Left forelimb (tissue), 1 donor: Measurements from ENCODE around the gene HDAC9.

ENCODE experiments used
- DNase-seq: peaks from one replicate; pipeline ENCODE4 v3.0.0-alpha.2; 2018; ENCODE audit warnings: low spot score

The HDAC9 gene

DNA sequence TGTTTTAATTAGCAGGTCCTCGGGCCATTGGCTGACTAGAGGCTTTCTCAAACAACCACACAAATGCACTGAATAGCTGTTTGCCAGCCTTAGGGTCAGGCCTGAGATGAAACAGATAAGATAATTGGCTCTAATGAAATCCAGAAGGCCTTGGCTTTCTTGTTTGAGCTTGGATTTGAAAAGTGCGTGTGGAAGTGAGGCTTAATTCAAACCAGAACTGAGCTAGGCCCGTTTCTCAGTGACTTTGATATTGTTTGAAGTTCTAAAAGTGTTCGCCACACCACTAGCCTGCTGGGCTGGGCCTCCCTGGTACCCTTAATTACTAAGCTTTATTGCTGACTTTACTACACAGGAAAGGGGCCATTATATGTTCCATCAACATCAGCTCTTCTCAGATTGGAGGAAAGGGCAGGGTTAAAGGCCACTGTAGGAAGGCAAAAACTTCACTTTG lies 351.2 kb downstream of the HDAC9 start:
- DNase-seq, result no peak

DNA sequence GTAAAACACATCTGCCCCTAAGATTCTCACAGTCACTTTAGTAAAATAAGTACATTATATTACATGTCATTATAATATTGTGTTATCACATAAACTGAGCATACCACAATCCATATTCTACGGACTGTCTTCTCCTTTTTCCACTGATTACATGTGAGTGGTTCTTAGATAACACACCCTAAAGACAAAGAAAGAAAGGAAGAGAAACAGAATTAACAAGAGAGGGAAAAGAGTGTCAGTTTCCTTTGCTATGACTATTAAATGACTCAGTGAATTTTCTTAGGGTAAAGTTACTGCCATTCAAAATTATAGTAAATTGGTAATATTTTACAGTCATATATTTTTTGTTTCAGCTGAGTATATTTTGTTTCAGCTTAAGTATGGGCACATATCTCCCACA lies 353.6 kb downstream of the HDAC9 start:
- DNase-seq, result no peak

DNA sequence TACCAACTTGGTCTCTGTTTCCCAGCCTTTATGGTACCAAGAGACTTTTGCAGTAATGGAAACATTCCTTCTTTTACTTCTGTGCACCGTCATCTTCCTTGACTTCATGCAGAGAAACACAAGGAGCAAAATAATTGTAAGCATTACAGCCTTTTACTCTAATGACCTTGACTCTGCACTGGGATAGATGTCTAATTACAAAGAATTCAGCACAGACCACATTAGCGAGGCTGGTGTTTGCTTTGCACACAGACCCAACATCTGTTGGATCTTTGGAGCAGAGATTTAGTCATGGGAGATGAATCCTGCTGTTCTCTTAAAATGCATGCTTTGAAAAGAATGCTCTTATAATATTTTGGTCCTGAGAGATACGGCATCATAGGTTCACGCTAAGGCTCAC lies 360.2 kb downstream of the HDAC9 start:
- DNase-seq, result no peak

DNA sequence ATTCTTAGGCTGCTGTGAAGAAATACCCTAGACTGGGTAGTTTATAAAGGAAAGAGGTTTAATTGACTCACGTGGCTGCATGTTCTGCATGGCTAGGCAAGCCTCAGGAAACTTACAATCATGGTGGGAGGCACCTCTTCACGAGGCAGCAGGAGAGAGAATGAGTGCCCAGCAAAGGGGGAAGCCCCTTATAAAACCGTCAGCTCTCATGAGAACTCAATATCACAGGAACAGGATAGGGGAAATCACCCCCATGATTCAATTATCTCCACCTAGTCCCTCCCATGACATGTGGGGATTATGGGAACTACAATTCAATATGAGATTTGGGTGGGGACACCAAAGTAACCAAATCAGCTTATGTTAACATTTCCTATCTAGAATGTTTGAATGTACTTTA lies 362.7 kb downstream of the HDAC9 start:
- DNase-seq, result no peak

DNA sequence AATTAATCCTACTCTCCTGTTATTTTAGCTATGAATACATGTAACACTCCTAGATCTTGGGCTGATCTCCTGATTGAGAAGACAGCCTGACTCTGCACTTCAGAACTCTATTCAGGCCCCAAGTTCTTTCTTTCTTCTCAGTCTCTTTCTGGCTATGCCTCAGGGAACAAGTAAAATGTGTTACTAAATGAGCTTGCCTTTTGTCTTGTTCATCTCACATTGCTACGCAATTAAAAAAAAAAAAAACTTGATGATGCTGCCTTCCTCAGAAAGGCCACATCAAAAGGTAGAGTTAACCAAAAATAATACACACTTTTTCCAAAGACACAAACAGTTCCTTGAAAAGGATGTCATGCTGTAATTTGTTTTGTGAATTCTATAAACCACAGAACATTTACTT lies 363.8 kb downstream of the HDAC9 start:
- DNase-seq, result no peak

DNA sequence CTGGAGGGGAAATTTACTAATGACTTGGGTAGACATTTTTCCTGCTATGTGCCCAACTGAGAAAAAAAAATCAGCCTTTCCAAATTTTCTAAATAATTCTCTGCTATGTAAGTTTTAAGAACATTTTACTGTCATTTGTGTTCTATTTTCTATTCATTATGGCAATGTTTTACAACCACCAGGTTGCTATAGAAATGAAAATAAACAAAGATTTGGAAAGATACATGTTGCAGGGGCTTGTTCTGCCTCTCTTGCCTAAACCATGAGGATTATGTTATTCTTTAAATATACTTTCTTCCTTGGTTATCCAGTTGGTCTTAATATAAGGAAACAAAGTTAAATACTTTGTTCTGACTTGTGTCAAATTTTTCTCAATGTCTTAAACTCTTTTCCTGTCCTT lies 364.7 kb downstream of the HDAC9 start:
- DNase-seq, result no peak

- no peak for DNase-seq
Measured at GRCh38 chr7:18861514-18862118, 366.1 kb downstream of the HDAC9 start.

DNA sequence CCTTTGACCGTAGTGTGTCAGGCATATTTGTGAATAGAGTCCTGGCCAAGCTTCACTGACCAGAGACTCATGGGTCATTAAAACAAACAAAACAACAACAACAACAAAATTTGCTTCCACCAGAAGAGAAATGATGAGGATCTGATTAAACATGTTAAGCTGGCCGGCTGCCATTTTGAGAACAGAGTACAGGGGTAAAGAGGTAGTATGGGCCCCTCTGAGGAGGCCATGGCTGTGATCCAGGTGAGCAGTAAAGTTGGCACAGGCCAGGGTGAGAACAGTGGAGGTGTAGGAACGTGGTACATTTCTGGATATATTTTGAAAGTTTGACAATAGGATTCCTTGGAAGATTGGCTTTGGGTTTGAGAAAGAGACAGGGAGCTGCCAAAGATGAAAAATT lies 369.4 kb downstream of the HDAC9 start:
- DNase-seq, result no peak

GRCh38 chr7:18866359-18867036 lies 370.9 kb downstream of the HDAC9 start:
- DNase-seq, result no peak

- DNase-seq, result no peak
Measured at GRCh38 chr7:18872344-18872743, 376.8 kb downstream of the HDAC9 start.

DNA sequence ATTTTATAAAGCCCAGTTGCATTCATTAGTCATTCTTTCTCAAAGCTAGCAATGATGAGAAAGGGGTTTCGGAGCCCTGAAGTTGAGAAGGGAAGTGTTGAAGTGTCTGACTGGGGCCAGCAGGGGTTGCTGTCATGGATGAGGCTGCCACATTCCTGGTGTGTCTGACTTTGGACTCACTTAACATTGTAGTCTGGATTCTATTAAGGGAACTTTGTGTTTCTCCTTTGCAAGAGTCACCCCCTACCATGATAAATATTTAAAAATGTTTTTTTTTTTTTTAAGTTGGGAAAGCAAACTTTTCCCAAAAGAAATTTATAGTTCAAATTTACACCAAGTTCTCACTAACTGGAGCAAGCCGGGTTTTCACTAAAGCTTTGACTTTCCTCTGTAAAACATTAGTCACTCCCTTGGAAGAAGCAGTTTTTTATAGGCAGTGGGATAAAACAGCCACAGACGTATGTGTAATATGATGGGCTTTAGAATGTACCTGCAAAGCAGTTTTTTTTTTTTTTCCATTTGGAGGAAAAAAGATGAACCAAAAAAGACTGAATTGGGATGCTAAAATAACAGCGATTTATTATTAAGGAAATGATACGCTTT lies 378.3 kb downstream of the HDAC9 start:
- DNase-seq, result no peak

- no peak for DNase-seq
Measured at GRCh38 chr7:18874880-18875279, 379.3 kb downstream of the HDAC9 start.

DNA sequence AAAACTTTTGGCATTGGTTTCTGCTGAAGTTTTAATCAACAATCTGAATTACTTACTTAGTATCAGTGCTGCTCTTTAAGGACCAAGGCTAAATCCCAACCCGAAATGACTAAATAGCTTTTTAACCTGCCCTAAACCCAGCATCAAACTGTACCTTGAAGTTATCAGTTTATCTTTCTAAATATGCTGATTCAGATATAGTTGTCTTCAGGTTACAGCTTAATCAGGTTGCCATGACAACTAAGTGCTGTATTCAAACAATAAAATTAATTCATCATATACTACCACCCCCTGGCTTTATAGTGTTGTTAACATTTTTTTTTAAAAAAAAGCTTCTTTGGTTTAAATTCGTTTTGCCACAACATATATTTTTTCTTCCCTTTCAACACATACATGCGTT lies 382.3 kb downstream of the HDAC9 start:
- DNase-seq, result no peak

DNA sequence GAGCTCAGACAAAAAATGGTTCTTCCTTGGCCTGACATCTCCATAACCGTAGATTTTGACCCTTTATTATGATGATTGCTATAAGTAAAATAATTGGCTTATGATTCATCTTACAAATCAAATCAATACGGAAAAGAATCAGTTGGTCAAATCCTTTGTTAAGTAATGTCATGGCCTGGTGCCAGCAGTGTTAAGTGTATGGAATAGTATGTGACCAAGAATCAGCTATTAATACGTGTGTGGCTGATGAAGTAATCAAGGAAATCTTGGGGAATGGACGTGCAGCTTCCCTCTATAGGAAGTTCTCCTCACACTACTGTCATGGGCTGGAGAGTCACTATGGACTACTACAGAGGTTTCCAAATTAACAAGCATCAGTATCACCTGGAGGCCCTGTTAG lies 391.3 kb downstream of the HDAC9 start:
- no peak for DNase-seq

DNA sequence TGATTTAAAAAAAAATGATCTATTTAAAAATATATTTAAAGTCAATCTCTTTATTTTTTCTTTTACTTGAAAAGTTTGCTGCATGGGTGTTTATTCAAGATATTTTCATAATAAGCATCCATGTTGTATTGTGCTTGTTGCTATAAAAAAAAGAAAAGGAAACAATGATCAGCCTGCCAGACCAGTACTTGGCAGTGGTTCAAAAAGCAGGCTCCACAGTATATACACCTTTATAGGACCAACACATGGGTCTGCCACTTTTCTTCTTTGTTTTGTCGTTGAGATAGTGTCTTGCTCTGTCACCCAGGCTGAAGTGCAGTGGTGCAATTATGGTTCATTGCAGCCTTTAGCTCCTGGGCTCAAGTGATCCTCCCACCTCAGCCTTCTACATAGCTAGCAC lies 393.9 kb downstream of the HDAC9 start:
- DNase-seq, result no peak

GRCh38 chr7:18890134-18890533 lies 394.6 kb downstream of the HDAC9 start:
- DNase-seq, result no peak

- no peak for DNase-seq
Measured at GRCh38 chr7:18890885-18891621, 395.5 kb downstream of the HDAC9 start.

GRCh38 chr7:18893156-18893555 lies 397.6 kb downstream of the HDAC9 start:
- no peak for DNase-seq

GRCh38 chr7:18894155-18894554 lies 398.6 kb downstream of the HDAC9 start:
- DNase-seq, result no peak

- DNase-seq, result no peak
Measured at GRCh38 chr7:18895456-18895855, 399.9 kb downstream of the HDAC9 start.

DNA sequence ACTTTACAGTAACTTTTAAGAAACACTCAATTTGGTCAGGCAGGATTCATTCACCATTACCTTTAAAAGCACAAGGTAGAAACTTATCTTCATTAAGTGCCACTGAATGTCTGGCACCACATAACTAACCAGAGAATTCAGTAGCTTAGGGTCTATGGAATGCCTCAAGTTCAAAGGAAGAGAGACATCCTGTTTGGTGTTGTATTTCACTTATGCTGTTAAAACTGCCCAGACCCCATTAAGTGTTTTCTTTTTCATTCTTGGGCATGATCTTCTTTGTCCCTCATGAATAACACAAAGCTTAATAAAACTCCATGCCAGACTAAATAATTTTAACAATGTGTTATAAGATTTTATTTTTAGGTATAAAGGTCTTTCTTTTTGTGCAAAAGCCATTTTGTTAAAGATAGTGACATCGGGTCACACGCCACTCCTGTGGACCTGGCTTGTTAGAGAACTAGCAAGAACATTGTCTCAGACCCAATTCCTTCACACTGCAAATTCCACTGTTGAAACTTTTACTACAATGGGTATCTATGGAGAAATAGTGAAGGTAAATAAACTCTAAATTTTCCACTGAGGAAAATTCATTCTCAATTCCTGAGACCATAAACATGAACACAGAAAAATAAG lies 400.9 kb downstream of the HDAC9 start:
- no peak for DNase-seq

DNA sequence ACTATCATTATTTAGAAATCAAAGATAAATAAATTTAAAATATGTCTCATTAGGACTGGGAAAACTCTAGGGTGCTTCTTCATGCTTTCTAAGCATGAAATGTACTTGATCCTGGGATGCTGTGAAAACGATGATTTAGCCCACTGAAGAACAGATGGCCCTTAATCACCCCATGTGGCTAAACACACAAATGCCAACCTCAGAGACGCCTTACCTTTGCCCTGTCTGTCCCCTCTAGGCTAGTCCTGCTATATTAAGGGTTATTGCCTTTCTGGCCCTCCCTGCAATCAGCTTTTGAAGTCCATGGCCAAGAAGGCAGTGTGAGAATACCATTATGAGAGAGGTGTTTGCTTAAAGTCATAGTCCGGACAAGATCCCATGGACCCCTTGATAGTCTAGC lies 404.7 kb downstream of the HDAC9 start:
- DNase-seq, result no peak

DNA sequence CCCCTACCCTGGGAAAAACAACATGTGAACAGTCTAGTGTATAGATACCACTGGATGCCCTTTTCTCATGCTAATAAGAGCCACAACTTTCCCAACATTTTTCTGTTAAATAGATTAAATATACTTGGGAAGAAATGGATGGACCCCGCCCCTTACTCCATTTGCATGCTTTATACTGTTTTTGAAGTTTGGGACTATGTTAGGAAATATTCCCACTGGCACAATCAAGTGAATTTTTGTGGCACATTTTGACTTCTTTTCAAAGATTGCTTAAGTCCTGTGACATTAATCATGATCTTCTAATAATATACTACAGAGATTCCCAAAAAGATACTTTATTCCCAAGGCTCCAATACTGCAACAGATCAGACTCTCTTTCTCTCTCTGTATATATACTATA lies 405.3 kb downstream of the HDAC9 start:
- DNase-seq, result no peak
